Fibroblast of the aortic adventitia (primary cell): ENCODE data around the gene AKAP8. TPM values are rescaled to one million over a fixed set of nuclear protein-coding genes. Genes with fewer than 3 reads are reported as not detected.
"Not testable (repeated sequence)": the region's sequence is repeated elsewhere in the genome, so short reads cannot be mapped to it uniquely, and the experiment has no call there.

ENCODE experiments used
- DNase-seq: peaks from one replicate; pipeline ENCODE4 v3.0.0-alpha.2; 2010; ENCODE audit warnings: low read depth
- H3K4me3 ChIP-seq: 2 replicates; pipeline ENCODE4 v1.5.1; 2011; ENCODE audit warnings: low read depth, mild to moderate bottlenecking, control low read depth, low read length, moderate library complexity
- CTCF ChIP-seq: IDR thresholded peaks from 2 replicates; pipeline ENCODE4 v1.5.1; 2011; ENCODE audit warnings: mild to moderate bottlenecking, low read length, control low read depth, inconsistent platforms; ENCODE audit not compliant: insufficient read depth
- total RNA-seq: library from RNA; depleted of rRNA; stranded (reverse); fragments of >200 nt; gene quantifications from 2 replicates; pipeline ENCODE4 v1.2.3, GENCODE V29; 2012; ENCODE audit warnings: low replicate concordance

AKAP8 gene
- total RNA-seq, 1 donor, result 15.5 TPM

GRCh38 chr19:15357906-15358305 is 21.7 kb downstream of the AKAP8 start:
- no peak for TF ChIP-seq CTCF

GRCh38 chr19:15354566-15355296 is 24.9 kb downstream of the AKAP8 start:
- H3K4me3 ChIP-seq, result no peak overlapping the region
- TF ChIP-seq CTCF, result no peak
- peak; percentile 22 for DNase-seq

More at GRCh38 chr19:15357906-15358305, 21.7 kb downstream of the AKAP8 start:
- no peak overlapping the region for H3K4me3 ChIP-seq
- DNase-seq, result no peak

GRCh38 chr19:15353908-15354307 is 25.7 kb downstream of the AKAP8 start:
- no peak for TF ChIP-seq CTCF
- no peak for DNase-seq
- H3K4me3 ChIP-seq, result no peak overlapping the region

GRCh38 chr19:15352535-15352934 is 27.1 kb downstream of the AKAP8 start:
- not testable (repeated sequence) for DNase-seq, H3K4me3 ChIP-seq

GRCh38 chr19:15341328-15341727 is 38.3 kb downstream of the AKAP8 start:
- not testable (repeated sequence) for DNase-seq

GRCh38 chr19:15340086-15340485 is 39.5 kb downstream of the AKAP8 start:
- TF ChIP-seq CTCF, result no peak
- no peak overlapping the region for H3K4me3 ChIP-seq
- DNase-seq, result no peak

More at GRCh38 chr19:15341328-15341727, 38.3 kb downstream of the AKAP8 start:
- not testable (repeated sequence) for H3K4me3 ChIP-seq

GRCh38 chr19:15337202-15337601 is 42.4 kb downstream of the AKAP8 start:
- peak; percentile 70 for DNase-seq
- H3K4me3 ChIP-seq, result no peak overlapping the region
- TF ChIP-seq CTCF, result no peak

- DNase-seq, H3K4me3 ChIP-seq: not testable (repeated sequence)
Measured at GRCh38 chr19:15335992-15336391, 43.6 kb downstream of the AKAP8 start.
